Measurements from ENCODE around the gene ST7L.

Gene ST7L

GRCh38 chr1:112515311-112516009 is 103.5 kb downstream of the ST7L start:
- DNase-seq (ENCODE audit: low read depth), result no peak

- no peak for DNase-seq (ENCODE audit: low read depth)
These were observed 104.0 kb downstream of the ST7L start for GRCh38 chr1:112514901-112515300.

- no peak for DNase-seq (ENCODE audit: low read depth)
These were observed 105.7 kb downstream of the ST7L start for GRCh38 chr1:112513112-112513870.

- DNase-seq (ENCODE audit: low read depth), result no peak
These were observed 107.0 kb downstream of the ST7L start for GRCh38 chr1:112511897-112512296.

GRCh38 chr1:112510340-112510739 is 108.6 kb downstream of the ST7L start:
- DNase-seq (ENCODE audit: low read depth), result no peak

GRCh38 chr1:112509660-112510178 is 109.2 kb downstream of the ST7L start:
- DNase-seq (ENCODE audit: low read depth), result no peak

- DNase-seq (ENCODE audit: low read depth), result no peak
These were observed 109.8 kb downstream of the ST7L start for GRCh38 chr1:112509005-112509659.

- no peak for DNase-seq (ENCODE audit: low read depth)
These were observed 110.5 kb downstream of the ST7L start, which contains the start of gene WNT2B for GRCh38 chr1:112508278-112509004. Gene WNT2B, plus strand, starts transcription at chr1:112508965. Its CDS starts 298 bp downstream, at chr1:112509263.

GRCh38 chr1:112507921-112508277 is 111.0 kb downstream of the ST7L start:
- no peak for DNase-seq (ENCODE audit: low read depth)

- no peak for DNase-seq (ENCODE audit: low read depth)
These were observed 111.6 kb downstream of the ST7L start for GRCh38 chr1:112507336-112507735.

GRCh38 chr1:112506731-112507130 is 112.2 kb downstream of the ST7L start:
- DNase-seq (ENCODE audit: low read depth), result no peak

GRCh38 chr1:112506306-112506705 is 112.6 kb downstream of the ST7L start:
- DNase-seq (ENCODE audit: low read depth), result no peak

- no peak for DNase-seq (ENCODE audit: low read depth)
These were observed 113.1 kb downstream of the ST7L start for GRCh38 chr1:112505878-112506277.

GRCh38 chr1:112505400-112505785 is 113.5 kb downstream of the ST7L start:
- no peak for DNase-seq (ENCODE audit: low read depth)

- DNase-seq (ENCODE audit: low read depth), result no peak
These were observed 114.1 kb downstream of the ST7L start for GRCh38 chr1:112504661-112505399.

GRCh38 chr1:112504001-112504660 is 114.8 kb downstream of the ST7L start:
- no peak for DNase-seq (ENCODE audit: low read depth)

GRCh38 chr1:112502826-112503225 is 116.1 kb downstream of the ST7L start:
- DNase-seq (ENCODE audit: low read depth), result no peak

GRCh38 chr1:112501810-112502641 is 116.9 kb downstream of the ST7L start:
- DNase-seq (ENCODE audit: low read depth), result peak; percentile 39

- no peak for DNase-seq (ENCODE audit: low read depth)
These were observed 122.7 kb downstream of the ST7L start for GRCh38 chr1:112496290-112496689.

- no peak for DNase-seq (ENCODE audit: low read depth)
These were observed 125.6 kb downstream of the ST7L start for GRCh38 chr1:112493351-112493750.
